ENCODE data around the gene MAML2.

DNA sequence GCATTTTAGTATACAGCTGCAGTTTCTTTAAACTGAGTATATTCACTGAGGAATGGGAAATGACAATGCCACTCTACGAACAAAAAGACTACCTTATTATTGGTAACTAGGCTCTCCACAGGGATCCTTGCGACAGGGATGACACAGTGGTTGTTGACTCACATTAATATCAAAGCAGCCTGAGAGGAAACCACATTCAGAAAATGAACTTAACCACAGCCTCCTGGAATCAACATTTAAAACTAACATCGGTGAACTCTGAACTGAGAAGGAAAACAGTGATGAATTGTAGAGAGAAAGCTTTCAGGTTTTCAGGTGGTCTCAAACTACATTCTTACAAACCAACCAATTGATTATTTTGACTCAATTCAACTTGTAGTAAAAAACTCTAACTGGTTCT, 328.8 kb downstream of the MAML2 start:
- TF ChIP-seq EP300 (IDR thresholded peaks at IDR 0.05) (no peak), POLR2A (IDR thresholded peaks at IDR 0.05) (no peak), POLR2AphosphoS5 (IDR thresholded peaks at IDR 0.05) (no peak)
- TF ChIP-seq, protein P1, sequence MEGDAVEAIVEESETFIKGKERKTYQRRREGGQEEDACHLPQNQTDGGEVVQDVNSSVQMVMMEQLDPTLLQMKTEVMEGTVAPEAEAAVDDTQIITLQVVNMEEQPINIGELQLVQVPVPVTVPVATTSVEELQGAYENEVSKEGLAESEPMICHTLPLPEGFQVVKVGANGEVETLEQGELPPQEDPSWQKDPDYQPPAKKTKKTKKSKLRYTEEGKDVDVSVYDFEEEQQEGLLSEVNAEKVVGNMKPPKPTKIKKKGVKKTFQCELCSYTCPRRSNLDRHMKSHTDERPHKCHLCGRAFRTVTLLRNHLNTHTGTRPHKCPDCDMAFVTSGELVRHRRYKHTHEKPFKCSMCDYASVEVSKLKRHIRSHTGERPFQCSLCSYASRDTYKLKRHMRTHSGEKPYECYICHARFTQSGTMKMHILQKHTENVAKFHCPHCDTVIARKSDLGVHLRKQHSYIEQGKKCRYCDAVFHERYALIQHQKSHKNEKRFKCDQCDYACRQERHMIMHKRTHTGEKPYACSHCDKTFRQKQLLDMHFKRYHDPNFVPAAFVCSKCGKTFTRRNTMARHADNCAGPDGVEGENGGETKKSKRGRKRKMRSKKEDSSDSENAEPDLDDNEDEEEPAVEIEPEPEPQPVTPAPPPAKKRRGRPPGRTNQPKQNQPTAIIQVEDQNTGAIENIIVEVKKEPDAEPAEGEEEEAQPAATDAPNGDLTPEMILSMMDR (IDR thresholded peaks at IDR 0.05) = no peak

All from stomach (tissue), 4 donors.